Urothelium cell line (cell line): ENCODE results near the gene ICA1L.

Source experiments
- DNase-seq: peaks from one replicate; pipeline ENCODE4 v3.0.0; 2011; ENCODE audit warnings: low spot score, mixed read lengths
- FAIRE-seq: peaks from 2 replicates; lab custom pipeline; 2011; peaks lifted over from hg19 to GRCh38; lab: Jason Lieb, UNC

The ICA1L gene

DNA sequence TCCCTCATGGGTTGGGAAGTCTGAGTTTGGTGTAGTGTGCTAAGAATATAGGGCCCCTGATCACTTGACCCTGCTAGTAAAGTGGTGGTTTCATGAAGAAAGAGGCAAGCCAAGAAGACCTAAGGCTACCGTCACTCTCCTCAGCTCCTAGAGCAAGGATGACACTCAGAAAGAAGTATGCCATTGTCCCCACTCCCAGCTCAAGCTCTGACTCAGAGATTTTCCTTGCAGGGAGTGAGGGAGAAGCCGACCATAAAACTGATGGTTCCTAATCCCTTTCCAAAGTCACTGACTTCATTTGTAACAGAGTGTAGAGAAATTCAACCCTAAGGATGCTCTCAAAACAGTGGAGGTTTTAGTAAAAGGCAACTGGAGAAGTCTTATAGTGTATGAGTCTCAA lies 80.9 kb downstream of the ICA1L start:
- no peak for FAIRE-seq
- DNase-seq: no peak

DNA sequence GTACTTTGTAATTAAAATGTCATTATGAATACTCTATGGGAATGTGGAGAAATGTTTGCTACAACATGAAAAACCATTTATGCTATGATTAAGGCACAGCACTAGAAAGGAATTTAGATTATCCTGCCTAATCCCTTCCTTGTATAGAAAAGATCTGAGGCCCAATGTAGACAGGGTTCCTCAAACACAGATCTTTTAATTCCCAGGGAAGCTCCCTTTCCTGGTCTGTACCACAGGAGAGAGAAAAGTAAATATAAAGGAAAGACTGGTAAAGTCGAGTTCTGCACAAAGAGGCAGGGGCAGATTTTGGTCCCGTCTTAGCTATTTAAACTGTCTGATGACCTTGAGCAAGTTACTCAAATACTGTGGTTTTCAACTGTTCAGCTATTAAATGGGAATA lies 84.7 kb downstream of the ICA1L start:
- DNase-seq (no peak), FAIRE-seq (no peak)

DNA sequence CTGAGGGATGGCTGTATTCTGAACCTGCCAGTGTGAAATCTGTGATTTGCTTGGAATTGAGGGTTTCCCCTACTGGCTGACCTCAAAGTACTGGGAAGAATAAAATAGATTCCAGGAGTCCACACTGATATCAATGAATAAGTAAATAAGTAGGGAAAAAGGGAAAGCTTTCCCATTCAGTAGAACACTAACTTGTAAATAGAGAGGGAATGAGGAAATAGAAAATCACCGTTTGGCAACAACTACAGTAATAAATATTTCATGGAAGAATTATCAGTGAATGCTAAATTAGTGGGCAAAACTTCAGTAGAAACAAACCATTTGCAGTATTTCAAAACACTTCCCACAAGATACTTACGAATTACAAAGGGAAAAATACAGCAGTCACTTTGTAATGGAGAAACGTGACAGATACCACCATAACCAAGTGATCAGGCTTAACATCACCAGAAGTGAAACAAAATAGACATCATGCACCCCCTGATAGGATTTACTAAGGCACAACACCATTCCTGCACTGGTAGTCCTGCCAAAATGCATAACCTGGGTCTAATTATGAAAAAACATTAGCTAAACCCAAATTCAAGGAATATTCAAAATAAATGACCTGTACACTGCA lies 88.5 kb downstream of the ICA1L start:
- DNase-seq: no peak
- FAIRE-seq: no peak

DNA sequence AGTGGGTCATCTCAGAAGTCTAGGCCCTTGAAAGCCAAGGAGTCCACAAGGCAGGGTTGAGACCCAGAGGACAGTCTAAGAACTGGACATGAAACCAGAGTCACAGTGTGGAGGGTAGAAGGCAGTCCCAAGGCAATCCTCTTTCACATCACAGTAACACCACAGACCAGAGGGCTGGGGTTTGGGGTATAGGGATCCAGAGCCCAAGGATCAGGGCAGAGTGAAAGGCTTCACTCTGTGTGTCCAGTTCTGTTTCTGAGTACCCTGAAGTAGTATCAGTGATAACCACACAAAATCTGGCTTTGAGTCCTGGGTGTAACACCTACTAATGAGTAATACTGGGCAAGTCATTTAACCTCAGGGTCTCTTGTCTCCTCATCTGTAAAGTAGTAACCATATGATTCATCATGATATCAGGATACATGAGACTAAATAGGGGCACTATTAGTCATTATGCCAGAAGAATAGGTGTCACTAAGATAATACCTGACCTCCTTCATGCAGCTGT lies 91.0 kb downstream of the ICA1L start:
- DNase-seq: peak; percentile 5

DNA sequence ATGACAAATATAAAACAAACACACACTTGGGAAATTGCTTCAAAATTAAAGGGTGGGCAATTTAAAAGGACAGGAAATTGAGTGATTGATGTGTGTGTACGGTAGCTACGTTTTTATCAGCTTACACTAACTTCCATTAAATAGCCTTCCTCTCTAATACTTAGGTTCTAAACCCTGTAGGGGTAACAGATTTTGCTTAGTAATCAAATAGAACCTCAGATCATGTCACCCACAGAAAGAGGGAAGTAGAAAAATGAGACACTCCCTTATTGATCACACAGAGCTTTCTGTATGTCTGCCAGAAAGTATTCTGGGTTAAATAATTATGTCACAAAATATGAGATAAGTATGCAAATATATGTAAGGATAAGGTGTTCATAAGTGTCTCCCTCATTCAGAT lies 93.3 kb downstream of the ICA1L start:
- FAIRE-seq (no peak), DNase-seq (no peak)

More for the DNA sequence above, 91.0 kb downstream of the ICA1L start:
- no peak for FAIRE-seq

DNA sequence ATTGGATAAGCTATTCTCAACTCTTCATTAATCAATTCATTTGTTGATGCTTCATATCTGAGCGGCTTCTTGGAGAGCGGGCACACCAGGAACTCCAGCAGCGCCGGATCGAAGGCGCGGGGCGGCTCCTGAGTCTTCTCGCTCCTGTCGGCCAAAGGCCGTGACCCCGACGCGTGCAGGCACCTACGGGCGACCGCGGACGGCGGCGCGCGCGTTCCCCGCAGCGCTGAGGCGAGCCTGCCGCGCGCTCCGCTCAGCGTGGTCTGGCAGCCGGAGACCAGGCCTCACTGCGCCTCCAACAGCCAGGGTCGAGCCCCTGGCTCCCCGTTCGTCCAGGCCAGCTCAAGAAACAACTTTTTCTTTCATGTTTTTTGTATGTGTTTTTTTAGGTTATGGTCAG lies 97.5 kb downstream of the ICA1L start:
- DNase-seq (no peak), FAIRE-seq (no peak)

DNA sequence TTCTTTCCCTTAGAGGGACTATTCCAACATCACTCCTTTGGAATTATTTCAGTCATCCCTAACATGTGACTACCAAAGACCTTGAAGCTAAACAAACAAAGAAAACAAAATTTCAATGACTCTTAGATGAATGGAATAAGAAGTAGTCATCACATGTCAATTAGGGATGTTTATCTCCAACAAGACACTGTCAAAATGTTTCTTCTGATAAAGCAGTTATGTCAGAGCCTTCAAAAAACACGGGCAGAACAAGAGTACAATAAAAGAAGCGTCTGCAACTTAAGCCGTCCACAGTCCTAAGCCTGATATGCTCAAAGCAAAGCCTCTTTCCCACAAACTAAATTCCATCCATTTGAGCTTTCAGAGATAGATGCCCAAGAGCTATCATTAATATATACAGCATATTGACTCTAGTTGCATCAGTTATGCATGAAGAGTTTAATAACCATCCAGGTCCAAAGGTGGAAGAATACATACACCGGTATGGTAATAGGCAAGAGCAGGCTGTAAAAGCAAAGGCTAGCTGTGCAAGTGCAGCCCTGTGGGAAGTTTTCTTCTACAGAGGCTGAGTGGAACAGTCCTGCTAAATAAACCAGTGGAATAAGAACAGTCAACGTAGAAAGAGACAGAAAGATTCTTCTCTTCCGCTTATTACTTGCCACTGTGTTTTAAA lies 98.1 kb downstream of the ICA1L start:
- DNase-seq: no peak
- no peak for FAIRE-seq

DNA sequence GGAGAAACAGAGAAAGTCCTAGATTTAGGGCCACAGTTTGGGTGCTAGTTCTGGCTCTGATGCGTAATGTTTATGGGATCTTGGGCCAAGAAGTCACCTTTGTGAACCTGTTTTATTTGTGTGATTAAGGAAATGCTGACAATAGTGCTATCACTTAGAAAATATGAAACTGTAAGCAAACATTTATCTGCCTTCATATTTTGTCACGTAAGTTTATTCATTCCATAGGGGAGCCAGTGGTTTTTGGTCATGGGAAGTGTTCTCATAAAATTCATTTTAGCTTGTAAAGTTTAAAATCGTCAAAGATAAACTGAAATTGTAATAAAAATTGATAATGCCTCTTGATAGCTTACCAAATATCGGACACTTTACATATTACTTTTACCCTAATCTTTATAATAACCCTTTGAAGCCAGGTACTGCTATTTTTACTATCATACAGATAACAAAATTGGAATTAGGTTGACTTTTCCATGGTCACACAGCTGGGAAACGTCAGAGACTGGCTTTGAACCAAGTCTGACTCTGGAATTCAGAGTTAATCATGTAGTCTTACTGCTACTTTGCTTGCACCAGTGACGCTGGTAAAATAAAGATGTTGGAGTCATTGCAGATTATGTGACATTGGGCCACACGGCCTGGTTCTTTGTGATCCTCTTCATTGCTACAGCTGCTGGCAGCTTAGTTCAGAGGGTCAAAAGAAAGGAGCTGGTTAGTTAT lies 99.7 kb downstream of the ICA1L start:
- DNase-seq: no peak
- FAIRE-seq: no peak

DNA sequence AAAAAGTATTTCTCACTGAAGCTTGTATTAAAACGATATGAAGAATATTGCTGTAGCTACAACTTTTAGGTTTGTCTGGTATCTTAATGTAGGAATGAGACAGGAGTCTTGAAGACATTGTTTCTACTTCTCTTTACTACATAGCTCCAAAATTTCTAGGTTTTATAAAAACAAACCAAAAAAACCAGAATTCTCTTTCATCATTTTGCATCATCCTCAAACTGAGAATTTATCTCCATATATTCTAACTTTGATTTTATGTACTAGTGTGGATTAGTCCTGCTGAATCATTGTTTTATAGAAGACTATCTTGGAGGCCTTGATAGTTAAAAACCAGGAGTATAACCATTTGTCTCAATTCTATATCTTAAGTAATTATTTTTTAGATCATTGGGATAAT lies 100.2 kb downstream of the ICA1L start:
- DNase-seq: no peak
- FAIRE-seq: no peak

DNA sequence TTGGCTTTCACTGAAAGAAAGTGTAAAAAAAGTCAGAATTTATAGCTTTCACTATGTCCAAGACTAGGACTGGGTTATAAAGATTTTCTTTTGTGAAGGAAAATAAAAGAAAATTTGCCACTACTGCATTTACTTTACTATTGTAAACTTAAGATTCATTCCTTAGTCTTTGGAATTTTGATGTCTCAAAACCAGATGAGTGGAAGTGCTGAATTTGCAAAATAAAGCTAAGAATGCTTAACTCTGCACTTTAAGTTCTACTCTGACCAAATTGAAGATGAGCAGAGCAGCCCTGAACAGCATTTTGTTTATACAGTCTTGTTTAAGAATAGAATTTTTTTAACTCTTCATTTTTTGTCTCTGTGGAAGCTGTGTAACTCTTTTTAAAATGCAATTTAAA lies 102.4 kb downstream of the ICA1L start:
- DNase-seq (no peak), FAIRE-seq (no peak)

DNA sequence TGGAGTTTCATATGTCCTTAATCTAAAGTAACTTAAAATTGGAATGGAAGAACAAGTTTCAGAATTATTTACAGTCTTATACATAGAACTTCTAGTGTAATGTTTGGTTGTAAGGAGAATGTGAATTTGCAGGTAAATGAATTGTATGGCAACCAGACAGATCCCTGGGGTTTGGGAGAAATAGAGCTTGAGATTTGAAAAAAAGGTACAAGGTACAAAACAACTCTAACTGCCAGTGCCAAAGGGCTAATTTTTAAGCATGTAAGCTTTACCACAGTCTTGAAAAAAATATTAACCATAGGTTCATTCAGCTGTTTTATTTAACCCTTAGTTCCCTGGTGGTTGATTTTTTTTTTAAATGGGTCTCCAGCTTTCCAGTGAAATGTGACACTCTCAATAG lies 103.3 kb downstream of the ICA1L start:
- DNase-seq (no peak), FAIRE-seq (no peak)

DNA sequence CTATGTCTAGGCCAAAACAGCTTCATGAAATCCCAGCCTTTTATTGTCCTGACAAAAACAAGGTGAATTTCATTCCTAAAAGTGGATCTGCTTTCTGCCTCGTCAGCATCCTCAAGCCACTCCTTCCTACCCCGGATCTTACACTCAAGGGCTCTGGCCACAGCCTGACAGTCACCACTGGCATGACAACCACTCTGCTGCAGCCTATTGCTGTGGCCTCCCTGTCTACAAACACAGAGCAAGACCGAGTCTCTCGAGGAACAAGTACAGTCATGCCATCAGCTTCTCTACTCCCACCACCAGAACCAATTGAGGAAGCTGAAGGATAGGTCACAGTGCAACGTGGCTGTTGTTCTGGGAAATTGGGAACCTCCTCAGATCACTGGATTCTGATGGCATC lies 106.1 kb downstream of the ICA1L start:
- FAIRE-seq (no peak), DNase-seq (no peak)

DNA sequence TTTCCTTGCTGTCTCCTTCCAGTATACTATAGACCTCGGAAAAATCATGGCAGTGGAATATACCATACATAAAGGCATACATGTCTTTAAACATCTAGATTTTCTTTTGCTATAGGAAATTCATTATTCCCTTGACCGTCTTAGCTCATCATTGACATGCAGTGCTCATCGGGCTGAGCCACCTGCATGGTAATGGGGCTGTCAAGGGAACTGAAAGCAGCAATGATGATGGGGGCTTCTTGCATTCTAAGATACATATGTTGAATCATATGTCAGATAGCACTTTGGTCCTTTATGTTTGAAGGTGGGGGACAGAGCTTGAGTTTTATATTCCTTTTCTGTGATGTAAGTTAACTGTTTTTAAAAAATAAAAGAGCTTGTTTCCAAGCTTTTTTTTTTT lies 106.6 kb downstream of the ICA1L start:
- DNase-seq (no peak), FAIRE-seq (no peak)

DNA sequence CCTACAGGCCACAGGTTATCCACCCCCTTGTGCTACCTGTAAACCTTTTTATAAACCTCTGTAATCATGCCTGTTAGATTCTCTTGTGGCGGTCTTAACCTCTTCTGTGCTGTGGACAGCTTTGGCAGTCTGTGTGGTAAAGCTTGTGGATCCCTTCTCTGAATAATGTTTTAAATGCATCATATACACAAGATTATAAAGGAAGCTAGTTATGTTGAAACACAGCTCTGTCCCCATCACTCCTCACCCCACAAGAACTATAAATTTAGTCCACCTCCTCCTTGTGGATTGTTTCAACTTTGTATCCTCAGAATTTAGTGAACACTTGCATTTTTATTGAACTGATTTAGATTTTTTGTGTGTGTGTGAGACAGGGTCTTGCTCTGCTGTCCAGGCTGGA lies 107.7 kb downstream of the ICA1L start:
- FAIRE-seq: no peak
- no peak for DNase-seq

DNA sequence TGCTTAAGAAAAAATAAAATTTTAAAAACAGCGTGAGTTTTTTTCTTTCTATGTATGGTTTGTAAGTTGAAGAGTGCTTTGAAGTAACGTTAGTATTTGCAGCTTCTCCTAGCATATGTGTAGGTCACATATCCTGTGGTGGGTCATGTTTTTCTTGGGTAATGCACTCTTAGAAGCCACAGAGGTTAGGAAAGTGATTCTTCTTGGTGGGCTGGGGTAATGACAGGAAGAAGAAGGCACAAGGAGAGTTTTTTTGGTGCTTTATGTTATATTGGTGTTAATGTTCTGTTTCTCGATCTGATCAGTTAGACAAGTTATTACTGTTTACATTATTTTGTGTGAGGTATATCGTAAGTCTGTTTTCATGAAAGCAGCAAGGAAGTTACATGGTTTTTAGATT lies 109.0 kb downstream of the ICA1L start:
- no peak for DNase-seq
- no peak for FAIRE-seq

DNA sequence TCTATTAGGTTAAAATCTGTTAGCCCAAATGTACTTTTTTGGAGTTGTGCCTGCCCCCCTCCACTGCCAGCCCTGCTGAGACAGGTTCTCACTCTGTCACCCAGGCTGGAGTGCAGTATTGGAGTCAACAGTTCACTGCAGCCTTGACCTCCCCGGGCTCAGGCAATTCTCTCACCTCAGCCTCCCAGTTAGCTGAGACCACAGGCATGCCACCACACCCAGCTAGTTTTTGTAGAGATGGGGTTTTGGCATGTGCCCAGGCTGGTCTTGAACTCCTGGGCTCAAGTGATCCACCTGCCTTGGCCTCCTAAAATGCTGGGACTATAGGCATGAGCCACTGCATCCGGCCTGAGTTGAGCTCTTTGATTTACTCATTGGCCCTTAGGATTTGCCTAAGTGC lies 110.7 kb downstream of the ICA1L start:
- FAIRE-seq: no peak

DNA sequence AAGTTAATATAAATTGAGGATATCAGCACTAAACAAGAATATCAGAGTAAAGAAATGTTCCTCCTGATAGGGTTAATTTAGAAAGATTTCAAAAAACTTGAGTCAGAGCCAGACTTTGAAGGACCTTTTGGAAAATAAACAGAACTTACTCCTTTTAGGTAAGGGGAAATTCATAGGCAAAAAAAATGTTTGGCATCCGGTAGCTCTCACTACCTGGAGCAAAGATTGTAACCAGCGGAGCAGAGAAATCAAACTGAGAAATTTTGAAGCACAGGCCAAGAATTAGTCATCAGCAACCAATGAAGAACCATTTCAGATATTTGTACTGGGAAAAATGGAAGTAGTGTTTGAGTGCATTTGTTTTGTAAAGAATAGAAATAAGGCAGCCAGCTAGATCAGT lies 113.0 kb downstream of the ICA1L start:
- FAIRE-seq: no peak

More for the DNA sequence above, 110.7 kb downstream of the ICA1L start:
- no peak for DNase-seq

DNA sequence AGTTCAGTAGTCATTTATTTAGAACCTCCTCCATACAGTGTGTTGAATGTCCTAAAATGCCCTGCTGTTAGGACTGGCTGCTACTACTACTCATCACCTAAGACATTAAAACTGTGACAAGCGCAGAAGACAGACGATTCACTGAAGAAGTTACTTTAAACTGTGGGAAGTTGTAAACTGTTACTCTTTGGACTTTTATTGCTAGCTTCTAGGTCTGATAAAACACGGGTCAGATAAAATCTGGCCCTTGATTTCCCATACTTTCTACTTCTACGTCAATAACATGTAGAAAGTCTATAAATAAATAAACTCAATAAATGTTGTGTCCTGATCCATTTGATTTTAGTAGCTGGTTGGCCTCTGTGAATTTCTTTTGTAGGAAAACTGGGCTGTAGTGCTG lies 113.4 kb downstream of the ICA1L start:
- DNase-seq (no peak), FAIRE-seq (no peak)

More for the DNA sequence above, 113.0 kb downstream of the ICA1L start:
- DNase-seq: no peak

DNA sequence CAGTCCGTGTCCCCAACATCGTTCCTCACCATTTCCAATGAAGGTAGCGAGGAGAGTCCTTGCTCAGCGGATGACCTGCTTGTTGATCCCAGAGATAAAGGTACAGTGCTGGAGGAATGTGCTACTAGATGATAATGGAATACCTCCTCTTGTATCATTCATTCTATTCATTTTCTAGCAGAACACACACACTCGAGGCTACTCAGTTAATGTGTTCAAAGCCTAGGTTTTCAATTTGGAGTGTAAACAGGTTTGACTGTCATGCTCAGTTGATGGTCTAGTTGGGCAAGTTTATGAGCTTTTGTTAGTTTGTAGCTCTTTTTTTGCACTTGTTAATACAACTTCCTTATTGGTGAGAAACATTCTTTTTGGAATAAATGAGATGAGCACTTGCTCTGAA lies 114.2 kb downstream of the ICA1L start:
- DNase-seq: no peak
- no peak for FAIRE-seq

DNA sequence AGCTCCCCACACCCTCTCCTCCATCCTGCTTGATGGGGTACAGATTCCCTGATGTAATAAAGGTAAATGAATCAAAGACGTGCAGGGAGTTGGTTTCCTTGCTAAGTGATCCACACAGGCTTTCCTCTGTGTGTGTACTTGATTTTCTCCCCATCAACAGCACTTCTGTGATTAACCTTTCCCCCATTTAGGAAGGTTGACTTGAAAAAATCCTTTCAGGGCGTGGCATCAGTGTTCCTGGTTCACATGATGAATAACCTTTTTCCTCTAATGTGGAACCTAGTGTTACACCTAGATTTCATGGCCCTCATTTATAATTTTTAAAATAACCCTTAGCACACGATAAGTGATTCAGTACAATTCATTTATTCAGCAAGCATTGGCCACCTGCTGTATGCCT lies 115.0 kb downstream of the ICA1L start:
- DNase-seq (no peak), FAIRE-seq (no peak)

DNA sequence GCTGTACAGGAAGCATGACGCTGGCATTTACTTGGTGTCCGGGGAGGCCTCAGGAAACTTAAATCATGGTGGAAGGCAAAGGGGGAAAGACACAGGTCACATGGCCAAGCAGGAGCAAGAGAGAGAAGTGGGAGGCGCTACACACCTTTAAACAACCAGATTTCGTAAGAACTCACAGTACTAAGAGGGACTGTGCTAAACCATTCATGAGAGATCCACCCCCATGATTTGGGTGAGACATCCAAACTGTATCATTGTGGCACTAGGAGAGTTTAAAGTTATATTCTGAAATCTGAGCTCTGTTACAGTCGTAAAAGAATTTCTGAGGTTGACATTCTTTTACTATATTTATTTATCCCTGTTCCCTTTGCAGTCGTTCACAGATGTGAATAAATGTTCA lies 116.6 kb downstream of the ICA1L start:
- DNase-seq (no peak), FAIRE-seq (no peak)

DNA sequence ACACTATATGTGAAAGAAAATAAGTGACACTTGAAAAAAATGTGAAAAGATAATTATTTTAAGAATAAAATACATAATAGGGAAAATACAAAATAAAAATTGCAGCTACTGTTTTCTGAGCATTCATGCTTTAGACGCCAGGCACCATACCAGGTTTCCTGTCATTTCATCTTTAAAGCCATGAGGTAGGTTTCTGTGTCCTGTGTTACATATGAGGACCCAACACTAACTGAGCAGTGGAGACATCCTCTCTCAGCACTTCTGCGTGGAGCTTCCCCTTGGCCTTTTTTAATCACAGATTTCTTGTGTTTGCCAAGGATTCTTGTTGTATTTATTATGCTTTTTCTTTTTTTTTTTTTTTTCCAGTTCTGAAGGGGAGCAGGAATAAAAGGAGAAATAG lies 119.5 kb downstream of the ICA1L start:
- no peak for FAIRE-seq
- DNase-seq: no peak
